Measurements from ENCODE around the gene EYS.

- TF ChIP-seq CTCF (IDR thresholded peaks at IDR 0.05) (no peak), POLR2A (IDR thresholded peaks at IDR 0.05) (no peak)
Observed at GRCh38 chr6:64715624-64716023, 991.4 kb downstream of the EYS start.

Data from stomach (tissue), 4 donors.